OCI-LY7 (cell line): ENCODE data around the gene MACROD2.

Experiments used
- EZH2phosphoT487 ChIP-seq: fragments of 200-600 bp; sonication (generic); IDR thresholded peaks from 2 replicates; pipeline ENCODE4 v1.6.1; 2018; ENCODE audit warnings: low read depth, borderline replicate concordance, mild to moderate bottlenecking, mixed run types, antibody characterized with exemption, low read length, moderate library complexity, mixed read lengths
- TF ChIP-seq, protein P1 (sequence below): fragments of 200-600 bp; sonication (generic); conservative IDR thresholded peaks from 2 replicates; pipeline ENCODE4 v1.5.1; 2014; ENCODE audit warnings: mild to moderate bottlenecking, antibody characterized with exemption, low read length, moderate library complexity, mixed read lengths

DNA sequence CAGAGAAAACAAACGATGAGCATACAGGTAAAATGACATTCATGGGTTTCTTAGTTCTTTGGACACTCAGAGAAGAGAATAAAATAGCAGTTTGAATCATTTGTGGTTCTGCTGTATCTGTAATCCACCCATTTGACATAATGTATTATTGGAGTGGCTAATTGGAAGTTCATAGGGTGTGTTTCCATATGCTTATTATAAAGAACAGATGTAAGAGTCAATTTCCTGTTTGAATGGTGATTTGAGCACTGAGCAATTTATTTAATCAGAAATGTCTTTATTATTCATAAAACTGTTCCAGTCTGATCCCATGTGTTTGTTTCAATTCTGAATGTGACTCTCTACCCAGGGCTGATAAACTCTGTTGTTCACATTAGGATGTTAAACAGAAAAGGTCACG lies 1638.8 kb downstream of the MACROD2 start:
- no peak for TF ChIP-seq EZH2phosphoT487
- TF ChIP-seq, protein P1, sequence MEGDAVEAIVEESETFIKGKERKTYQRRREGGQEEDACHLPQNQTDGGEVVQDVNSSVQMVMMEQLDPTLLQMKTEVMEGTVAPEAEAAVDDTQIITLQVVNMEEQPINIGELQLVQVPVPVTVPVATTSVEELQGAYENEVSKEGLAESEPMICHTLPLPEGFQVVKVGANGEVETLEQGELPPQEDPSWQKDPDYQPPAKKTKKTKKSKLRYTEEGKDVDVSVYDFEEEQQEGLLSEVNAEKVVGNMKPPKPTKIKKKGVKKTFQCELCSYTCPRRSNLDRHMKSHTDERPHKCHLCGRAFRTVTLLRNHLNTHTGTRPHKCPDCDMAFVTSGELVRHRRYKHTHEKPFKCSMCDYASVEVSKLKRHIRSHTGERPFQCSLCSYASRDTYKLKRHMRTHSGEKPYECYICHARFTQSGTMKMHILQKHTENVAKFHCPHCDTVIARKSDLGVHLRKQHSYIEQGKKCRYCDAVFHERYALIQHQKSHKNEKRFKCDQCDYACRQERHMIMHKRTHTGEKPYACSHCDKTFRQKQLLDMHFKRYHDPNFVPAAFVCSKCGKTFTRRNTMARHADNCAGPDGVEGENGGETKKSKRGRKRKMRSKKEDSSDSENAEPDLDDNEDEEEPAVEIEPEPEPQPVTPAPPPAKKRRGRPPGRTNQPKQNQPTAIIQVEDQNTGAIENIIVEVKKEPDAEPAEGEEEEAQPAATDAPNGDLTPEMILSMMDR, result no peak
